ENCODE measurements around the gene TNFRSF4.

TNFRSF4 gene

GRCh38 chr1:1232796-1233566, 19.0 kb upstream of the TNFRSF4 start:
- DNase-seq (ENCODE audit: low read depth): no peak

DNA sequence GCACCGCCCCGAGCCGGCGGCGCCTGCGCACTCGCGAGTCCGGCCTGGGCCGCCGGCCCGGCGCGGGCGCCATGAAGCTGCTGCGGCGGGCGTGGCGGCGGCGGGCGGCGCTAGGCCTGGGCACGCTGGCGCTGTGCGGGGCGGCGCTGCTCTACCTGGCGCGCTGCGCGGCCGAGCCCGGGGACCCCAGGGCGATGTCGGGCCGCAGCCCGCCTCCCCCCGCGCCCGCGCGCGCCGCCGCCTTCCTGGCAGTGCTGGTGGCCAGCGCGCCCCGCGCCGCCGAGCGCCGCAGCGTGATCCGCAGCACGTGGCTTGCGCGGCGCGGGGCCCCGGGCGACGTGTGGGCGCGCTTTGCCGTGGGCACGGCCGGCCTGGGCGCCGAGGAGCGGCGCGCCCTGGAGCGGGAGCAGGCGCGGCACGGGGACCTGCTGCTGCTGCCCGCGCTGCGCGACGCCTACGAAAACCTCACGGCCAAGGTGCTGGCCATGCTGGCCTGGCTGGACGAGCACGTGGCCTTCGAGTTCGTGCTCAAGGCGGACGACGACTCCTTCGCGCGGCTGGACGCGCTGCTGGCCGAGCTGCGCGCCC, 18.3 kb upstream of the TNFRSF4 start, which contains the start of gene B3GALT6:
B3GALT6 (plus strand) TSS at position 30 of the 588 bp plus-strand sequence; CDS start at position 72, 42 bp downstream.
- DNase-seq (ENCODE audit: low read depth): no peak

GRCh38 chr1:1231400-1232207, 17.7 kb upstream of the TNFRSF4 start, which contains the start of gene SDF4:
TSS of gene SDF4 (minus strand) at chr1:1232001. CDS start at chr1:1228772, 3,229 bp downstream.
- DNase-seq (ENCODE audit: low read depth): peak; percentile 94

- DNase-seq (ENCODE audit: low read depth): peak; percentile 66
Observed at GRCh38 chr1:1230656-1231399, 16.9 kb upstream of the TNFRSF4 start.

DNA sequence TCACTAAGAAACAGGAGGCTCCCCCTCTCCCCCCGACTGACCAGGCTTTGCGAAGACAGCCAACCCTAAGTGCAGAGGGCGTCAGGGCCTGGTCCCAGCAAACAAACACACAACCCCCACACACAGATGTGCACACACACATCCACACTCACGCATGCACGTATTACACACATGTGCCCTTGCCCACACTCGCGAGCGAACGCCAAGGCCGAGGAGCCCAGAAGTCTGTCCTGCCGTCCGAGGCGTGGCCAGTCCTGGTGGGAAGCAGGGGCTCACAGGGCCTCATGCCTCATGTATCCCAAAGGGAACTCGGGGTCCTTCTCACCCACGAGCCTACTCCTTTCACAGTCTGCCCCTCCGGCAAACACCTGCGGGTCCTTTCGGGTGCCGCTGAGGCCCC, 15.8 kb upstream of the TNFRSF4 start:
- DNase-seq (ENCODE audit: low read depth): no peak

GRCh38 chr1:1228596-1229321, 14.8 kb upstream of the TNFRSF4 start:
- no peak for DNase-seq (ENCODE audit: low read depth)

DNA sequence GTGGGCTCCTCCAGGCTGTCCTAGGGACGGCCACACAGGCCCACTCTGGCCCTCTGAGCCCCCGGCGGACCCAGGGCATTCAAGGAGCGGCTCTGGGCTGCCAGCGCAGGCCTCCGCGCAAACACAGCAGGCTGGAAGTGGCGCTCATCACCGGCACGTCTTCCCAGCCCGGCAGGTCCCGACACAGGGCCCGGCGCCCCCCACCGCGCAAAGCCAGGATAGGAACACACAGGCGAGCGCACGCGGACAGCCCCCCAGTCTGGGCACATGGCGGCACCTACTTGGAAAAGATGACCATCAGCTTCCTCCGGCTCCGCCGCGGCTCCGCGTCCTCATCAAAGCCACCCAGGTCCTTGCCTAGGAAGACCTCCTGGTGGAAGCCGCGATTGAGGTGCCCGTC, 14.2 kb upstream of the TNFRSF4 start:
- DNase-seq (ENCODE audit: low read depth): no peak

- no peak for DNase-seq (ENCODE audit: low read depth)
Observed at GRCh38 chr1:1227386-1227785, 13.4 kb upstream of the TNFRSF4 start.

DNA sequence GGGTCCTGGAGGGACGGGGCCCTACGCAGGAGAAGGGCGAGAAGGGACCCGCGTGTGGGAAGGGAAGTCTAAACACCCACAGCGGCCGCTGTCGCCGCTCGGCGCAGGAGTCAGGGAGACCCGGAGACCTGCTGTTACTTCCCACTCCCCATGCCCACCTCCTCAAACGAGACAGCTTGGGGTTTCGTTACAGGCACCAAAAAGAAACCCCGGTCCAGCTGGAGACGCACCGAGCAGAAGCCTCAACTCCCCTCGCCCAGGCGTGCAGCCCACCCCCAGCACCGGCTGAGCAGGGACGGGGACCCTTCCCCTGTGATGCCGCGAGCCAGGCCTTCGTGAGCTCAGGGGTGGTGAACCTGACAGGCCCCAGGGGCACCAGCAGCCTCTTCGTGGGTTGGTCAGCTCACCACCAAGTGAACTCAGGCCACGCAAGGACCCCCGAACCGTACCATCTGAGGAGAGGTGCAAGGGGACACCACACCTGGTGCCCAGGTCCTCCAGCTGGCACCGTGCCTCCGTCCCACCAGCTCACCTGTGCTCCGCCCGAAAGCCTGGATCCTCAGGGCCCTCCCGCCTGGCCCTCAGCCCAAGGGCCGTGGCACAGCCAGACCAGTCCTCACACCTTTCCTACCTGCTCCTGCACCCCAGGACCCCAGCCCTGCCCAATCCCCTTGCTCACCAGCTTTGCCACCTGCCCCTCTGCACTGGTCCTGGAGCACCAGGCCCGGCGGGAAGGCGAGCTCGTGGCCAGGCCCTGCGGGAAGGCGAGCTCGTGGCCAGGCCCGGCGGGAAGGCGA, 12.8 kb upstream of the TNFRSF4 start:
- no peak for DNase-seq (ENCODE audit: low read depth)

- no peak for DNase-seq (ENCODE audit: low read depth)
Observed at GRCh38 chr1:1225913-1226312, 12.0 kb upstream of the TNFRSF4 start.

DNA sequence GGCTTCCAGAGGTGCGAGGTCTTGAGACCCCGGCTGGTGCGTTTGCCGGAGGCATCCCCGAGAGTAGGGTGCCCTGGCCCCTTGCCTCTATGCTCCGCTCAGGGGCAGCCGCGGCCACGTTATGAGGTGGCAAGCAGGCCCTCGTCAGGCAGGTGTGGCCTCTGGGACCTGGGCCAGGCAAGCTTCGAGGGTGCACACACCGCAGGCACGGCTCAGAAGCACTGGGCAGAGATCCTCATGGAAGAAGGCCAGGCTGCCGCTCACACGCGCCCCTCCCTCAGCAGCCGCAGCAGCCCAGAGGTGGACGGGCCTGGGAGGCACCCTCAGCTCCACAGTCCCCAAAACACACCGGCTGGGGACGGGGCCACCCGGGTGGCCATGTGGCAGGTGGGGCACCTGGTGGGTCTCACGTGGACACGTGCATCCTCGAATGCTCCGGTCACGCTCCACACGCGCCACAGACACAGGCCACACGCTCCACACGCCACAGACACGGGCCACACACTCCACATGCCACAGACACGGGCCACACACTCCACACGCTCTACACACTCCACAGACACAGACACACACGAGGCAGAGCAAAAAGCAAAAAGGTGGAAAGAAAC, 11.4 kb upstream of the TNFRSF4 start:
- DNase-seq (ENCODE audit: low read depth): no peak

GRCh38 chr1:1223891-1224290, 9.9 kb upstream of the TNFRSF4 start:
- DNase-seq (ENCODE audit: low read depth): no peak

DNA sequence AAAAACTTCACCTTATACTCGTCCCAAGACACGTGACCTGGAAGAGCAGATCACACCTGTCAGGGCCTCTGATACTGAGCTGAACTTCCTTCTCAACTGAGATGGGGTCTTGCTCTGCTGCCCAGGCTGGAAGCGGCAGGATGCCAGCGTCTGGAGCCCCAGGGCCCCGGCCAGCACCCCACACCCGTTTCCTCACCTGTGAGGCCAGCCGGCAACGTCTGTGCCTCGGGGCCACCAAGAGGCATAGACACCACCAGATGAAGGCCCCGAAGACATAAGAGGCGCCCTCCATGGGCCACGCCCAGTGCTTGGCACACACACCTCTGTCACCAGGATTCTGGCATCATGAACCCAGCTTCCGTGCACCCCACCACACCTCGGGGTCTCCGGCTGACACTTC, 9.4 kb upstream of the TNFRSF4 start:
- no peak for DNase-seq (ENCODE audit: low read depth)

DNA sequence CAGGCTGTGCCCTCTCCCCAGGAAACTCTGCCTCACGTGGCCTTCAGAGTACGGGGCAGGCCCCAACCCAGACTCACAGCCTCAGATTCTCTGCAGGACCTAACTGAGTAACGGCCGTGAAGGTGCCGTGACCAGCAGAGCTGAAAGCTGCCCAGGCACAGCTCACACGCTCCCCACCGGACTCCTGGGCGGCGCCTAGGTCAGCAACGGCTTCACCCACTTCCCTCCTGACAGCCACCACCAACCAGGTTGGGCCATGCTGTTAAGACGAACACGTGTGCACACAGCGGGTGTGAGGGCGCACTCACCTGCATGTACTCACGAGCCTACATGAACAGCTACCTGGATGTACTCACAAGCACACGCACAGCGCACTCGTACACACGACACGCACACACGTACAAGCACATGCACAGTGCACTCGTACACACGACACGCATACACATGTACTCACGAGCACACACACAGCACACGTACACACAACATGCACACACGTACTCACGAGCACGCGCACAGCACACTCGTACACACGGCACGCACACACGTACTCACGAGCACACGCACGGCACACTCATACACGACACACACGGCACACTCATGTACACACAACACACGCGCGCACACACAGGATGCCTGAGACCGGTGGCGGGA, 8.7 kb upstream of the TNFRSF4 start:
- DNase-seq (ENCODE audit: low read depth): no peak

- no peak for DNase-seq (ENCODE audit: low read depth)
Observed at GRCh38 chr1:1221887-1222574, 8.1 kb upstream of the TNFRSF4 start.

DNA sequence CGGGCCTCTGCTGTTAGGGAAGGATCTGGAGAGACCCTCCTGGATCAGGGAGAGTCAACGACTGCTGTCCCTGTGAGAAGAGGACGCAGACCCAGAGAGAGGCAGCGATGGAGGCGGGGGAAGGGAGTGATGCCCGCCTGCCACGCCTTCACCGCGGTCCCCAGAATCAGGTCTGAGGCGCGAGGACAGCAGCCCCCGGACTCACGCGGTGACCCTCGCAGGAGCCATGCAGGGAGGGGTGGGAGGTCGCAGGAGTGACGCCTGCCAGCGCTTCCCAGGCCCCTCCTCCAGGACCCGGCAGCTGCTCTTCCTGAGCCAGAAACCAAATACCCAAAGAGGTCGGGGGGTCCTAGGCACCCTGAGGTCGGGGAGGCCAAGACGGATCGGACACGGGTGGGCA, 6.2 kb upstream of the TNFRSF4 start:
- DNase-seq (ENCODE audit: low read depth): no peak

GRCh38 chr1:1219341-1219740, 5.4 kb upstream of the TNFRSF4 start:
- no peak for DNase-seq (ENCODE audit: low read depth)

DNA sequence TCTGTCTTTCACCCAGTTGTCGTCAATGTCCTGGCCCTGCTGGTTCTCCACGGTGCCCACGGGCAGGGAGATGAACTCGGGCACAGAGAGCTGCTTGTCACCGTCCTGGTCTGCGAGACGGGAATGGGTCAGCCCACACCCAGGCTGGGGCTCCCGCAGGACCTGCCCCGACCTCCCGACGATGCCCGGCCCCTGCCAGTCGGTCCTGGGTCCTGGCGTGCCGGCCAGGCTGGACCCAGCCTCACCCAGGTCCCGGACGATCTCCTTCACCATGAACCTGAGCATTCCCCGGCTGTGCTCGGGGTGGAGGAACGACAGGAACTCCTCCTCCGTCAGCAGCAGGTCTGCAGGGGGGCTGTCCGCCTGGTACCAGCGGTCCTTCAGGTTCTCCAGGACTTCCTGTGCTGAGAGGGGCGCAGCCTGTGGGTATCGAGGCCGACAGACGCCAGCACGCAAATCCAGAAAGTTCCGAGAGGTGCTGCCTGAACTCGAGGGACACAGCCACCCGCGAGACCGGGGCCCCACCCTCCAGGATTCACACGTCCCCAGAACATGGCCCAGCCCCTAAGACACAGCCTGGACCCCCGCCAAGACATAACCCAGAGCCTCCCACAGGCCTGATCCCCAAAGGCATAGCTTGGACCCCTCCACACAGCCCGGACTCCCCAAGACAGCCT, 4.7 kb upstream of the TNFRSF4 start:
- DNase-seq (ENCODE audit: low read depth): no peak

Data from amniotic epithelial cell (primary cell).